ENCODE data around the gene C2orf68. TPM values are rescaled to one million over a fixed set of nuclear protein-coding genes. Genes with fewer than 3 reads are reported as not detected.

C2orf68 gene
- total and polyA plus RNA-seq, 2 of the 13 experiments (the other 11 are each of a cell fraction or from before 2014, with no cell fraction given), result 47.1 to 77.4 TPM

DNA sequence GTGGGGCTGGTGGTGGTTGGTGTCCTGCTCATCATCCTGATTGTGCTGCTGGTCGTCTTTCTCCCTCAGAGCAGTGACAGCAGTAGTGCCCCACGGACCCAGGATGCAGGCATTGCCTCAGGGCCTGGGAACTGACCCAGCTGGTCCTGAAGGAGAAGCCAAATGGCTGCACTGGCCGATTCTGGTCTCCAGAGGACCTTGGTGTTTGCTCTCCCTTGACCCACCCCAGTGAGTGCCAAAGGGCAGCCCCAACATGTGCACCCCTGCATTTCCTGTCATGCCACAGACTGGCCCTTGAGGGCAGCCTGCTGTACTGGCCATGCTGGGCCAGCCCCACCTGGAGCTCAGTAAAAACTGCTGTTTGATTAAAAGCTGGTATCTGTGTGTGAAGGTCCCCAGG, 18.8 kb downstream of the C2orf68 start (continued):
- TF ChIP-seq, protein P1, sequence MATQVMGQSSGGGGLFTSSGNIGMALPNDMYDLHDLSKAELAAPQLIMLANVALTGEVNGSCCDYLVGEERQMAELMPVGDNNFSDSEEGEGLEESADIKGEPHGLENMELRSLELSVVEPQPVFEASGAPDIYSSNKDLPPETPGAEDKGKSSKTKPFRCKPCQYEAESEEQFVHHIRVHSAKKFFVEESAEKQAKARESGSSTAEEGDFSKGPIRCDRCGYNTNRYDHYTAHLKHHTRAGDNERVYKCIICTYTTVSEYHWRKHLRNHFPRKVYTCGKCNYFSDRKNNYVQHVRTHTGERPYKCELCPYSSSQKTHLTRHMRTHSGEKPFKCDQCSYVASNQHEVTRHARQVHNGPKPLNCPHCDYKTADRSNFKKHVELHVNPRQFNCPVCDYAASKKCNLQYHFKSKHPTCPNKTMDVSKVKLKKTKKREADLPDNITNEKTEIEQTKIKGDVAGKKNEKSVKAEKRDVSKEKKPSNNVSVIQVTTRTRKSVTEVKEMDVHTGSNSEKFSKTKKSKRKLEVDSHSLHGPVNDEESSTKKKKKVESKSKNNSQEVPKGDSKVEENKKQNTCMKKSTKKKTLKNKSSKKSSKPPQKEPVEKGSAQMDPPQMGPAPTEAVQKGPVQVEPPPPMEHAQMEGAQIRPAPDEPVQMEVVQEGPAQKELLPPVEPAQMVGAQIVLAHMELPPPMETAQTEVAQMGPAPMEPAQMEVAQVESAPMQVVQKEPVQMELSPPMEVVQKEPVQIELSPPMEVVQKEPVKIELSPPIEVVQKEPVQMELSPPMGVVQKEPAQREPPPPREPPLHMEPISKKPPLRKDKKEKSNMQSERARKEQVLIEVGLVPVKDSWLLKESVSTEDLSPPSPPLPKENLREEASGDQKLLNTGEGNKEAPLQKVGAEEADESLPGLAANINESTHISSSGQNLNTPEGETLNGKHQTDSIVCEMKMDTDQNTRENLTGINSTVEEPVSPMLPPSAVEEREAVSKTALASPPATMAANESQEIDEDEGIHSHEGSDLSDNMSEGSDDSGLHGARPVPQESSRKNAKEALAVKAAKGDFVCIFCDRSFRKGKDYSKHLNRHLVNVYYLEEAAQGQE (IDR thresholded peaks at IDR 0.05; ENCODE audit: borderline replicate concordance in 1 of 2, low read depth in 1 of 2, low read length in 2 of 2), result no peak
- TF ChIP-seq ZNF558 (CRISPR knock-in tag; IDR thresholded peaks at IDR 0.05; ENCODE audit: borderline replicate concordance), result no peak
- TF ChIP-seq U2AF2 (IDR thresholded peaks at IDR 0.05; ENCODE audit: low read depth, low read length), result no peak
- TF ChIP-seq PHF8 (CRISPR knock-in tag; IDR thresholded peaks at IDR 0.05), result no peak; the same call in 1 of the 2 replicates
- TF ChIP-seq THYN1 (CRISPR knock-in tag; IDR thresholded peaks at IDR 0.05; ENCODE audit: borderline replicate concordance, low read depth), result no peak
- TF ChIP-seq ZNF329 (CRISPR knock-in tag; IDR thresholded peaks at IDR 0.05; ENCODE audit: low read depth), result no peak
- 0 out of 2 replicates have a peak, but pooled peaks have one; percentile 48 for TF ChIP-seq MAF1 (CRISPR knock-in tag; IDR thresholded peaks at IDR 0.05; ENCODE audit: borderline replicate concordance)
- TF ChIP-seq POGZ (CRISPR knock-in tag; IDR thresholded peaks at IDR 0.05), result no peak
- TF ChIP-seq ZNF12 (CRISPR knock-in tag; IDR thresholded peaks at IDR 0.05), result no peak
- TF ChIP-seq ZNF569 (CRISPR knock-in tag; IDR thresholded peaks at IDR 0.05; ENCODE audit: borderline replicate concordance), result no peak
- no peak for TF ChIP-seq ZNF883 (CRISPR knock-in tag; IDR thresholded peaks at IDR 0.05; ENCODE audit: not compliant biosample characterization)
- TF ChIP-seq ETV6 (CRISPR knock-in tag; conservative IDR thresholded peaks at IDR 0.05), result no peak
- no peak for TF ChIP-seq ZNF562 (CRISPR knock-in tag; IDR thresholded peaks at IDR 0.05; ENCODE audit: borderline replicate concordance)
- TF ChIP-seq ZNF326 (CRISPR knock-in tag; IDR thresholded peaks at IDR 0.05; ENCODE audit: borderline replicate concordance), result no peak
- TF ChIP-seq, protein P2, sequence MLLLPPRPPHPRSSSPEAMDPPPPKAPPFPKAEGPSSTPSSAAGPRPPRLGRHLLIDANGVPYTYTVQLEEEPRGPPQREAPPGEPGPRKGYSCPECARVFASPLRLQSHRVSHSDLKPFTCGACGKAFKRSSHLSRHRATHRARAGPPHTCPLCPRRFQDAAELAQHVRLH (CRISPR knock-in tag; IDR thresholded peaks at IDR 0.05; ENCODE audit: borderline replicate concordance, low read depth), result no peak
- no peak for TF ChIP-seq ZNF598 (CRISPR knock-in tag; IDR thresholded peaks at IDR 0.05; ENCODE audit: borderline replicate concordance)
- no peak for TF ChIP-seq CREB3 (CRISPR knock-in tag; IDR thresholded peaks at IDR 0.05)
- no peak for TF ChIP-seq PITX1 (CRISPR knock-in tag; IDR thresholded peaks at IDR 0.05)
- TF ChIP-seq SPEN (CRISPR knock-in tag; IDR thresholded peaks at IDR 0.05; ENCODE audit: low read depth), result no peak
- TF ChIP-seq EHMT2 (IDR thresholded peaks at IDR 0.05; ENCODE audit: borderline replicate concordance, low read depth, low read length), result no peak
- TF ChIP-seq KAT7 (CRISPR knock-in tag; IDR thresholded peaks at IDR 0.05; ENCODE audit: borderline replicate concordance), result no peak
- no peak for TF ChIP-seq MZF1 (CRISPR knock-in tag; IDR thresholded peaks at IDR 0.05; ENCODE audit: borderline replicate concordance)
- TF ChIP-seq XBP1 (CRISPR knock-in tag; IDR thresholded peaks at IDR 0.05), result no peak
- no peak for TF ChIP-seq SNAPC2 (CRISPR knock-in tag; IDR thresholded peaks at IDR 0.05)
- TF ChIP-seq CEBPG (CRISPR knock-in tag; IDR thresholded peaks at IDR 0.05), result 0 out of 2 replicates have a peak, but pooled peaks have one; percentile 15
- TF ChIP-seq TCF7L2 (IDR thresholded peaks at IDR 0.05; ENCODE audit: low read depth, low read length), result no peak
- TF ChIP-seq NR2F1 (CRISPR knock-in tag; IDR thresholded peaks at IDR 0.05), result peak in 1 of 2 experiments; percentile 60; a peak in 1 of 4 replicates
- no peak for TF ChIP-seq ZNF296 (CRISPR knock-in tag; conservative IDR thresholded peaks at IDR 0.05)
- no peak for TF ChIP-seq NCOA2 (CRISPR knock-in tag; IDR thresholded peaks at IDR 0.05)
